ENCODE data around the gene EIF4E3.

Gene EIF4E3

DNA sequence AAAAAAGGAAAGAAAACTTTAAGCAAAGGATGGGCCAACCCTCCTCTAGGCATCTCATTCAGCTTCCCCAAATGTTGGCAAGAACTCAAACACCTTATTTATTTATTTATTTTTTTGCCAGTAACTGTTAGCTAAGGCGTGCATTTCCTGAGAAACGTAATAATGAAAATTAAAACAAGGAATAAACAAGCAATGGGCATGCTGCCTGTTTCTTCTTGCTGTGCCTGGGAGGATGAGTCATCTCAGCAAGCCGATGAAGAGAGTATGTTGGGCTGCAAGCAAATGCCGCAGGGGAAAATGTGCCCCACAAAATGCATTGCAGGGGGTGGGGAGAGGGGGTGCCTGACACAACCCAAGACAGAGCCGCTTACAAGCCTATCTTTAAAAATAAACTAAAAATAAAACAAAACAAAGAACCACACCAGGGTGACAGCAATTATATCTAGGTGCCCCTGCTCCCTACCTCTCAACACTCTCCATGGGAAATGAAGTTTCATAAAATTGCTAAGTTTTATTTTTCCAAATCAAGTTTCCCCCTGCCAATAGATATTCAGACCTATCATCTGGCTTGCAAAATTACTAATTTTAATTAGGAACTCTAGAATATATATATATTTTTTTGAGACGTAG is 40.3 kb downstream of the EIF4E3 start:
- DNase-seq, result no peak

DNA sequence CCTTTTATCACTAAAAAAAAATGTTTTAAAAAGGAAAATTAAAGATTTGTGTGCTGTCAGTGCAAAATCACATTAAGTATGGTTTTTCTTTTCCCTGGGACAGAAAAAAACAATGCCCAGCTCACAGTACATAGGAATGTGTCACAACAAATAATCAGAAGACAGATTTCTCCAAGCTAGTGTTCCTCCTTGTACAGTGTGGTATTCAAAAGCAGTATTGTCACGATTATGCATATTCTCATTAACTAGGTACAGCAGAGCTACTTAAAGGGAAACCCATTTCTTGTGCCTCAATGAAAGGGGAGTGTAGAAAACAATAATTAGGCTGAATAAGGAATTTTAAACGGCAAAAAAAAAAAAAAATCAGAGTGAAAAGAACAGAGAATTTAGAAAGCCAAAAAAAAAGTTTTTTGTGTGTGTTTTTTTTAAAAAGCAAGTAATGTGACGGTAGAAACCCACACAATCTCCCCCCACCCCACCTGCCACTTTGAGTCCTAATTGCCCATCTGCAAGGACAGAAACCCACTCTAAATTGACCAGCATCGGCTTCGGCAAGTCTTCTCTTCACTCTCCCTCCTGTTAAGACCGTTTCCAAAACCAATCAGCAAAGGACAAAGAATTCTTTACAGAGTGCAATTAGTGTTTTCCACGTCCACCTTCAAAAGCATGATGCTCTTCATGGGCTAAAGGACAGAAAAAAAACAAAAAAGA is 41.0 kb downstream of the EIF4E3 start:
- DNase-seq, result no peak

DNA sequence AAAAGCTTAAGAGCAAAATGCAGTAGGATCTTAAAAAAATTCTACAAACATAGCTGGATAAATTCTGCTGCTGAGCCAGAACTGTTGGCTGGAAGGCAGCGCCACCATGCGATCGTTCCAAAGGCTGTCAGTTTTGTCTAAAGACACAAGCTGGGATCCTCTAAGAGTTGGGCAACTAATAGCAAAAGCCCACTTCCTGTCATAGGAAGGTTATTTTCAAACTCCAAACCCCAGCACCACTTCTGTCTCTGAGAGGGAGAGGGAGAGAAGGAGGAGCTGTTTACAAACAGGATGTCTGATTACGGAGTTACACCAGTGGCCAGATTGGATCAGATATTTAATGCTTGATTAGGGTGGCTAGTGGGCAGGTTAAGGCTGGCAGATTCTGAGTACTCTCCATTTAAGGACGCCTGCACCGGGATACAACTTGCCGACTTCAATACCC is 44.0 kb downstream of the EIF4E3 start:
- no peak for DNase-seq

- no peak for DNase-seq
These were observed 44.6 kb downstream of the EIF4E3 start for GRCh38 chr3:71680603-71681002.

- DNase-seq, result no peak
These were observed 48.3 kb downstream of the EIF4E3 start for GRCh38 chr3:71676931-71677330.

GRCh38 chr3:71673486-71673885 is 51.7 kb downstream of the EIF4E3 start:
- no peak for DNase-seq

DNA sequence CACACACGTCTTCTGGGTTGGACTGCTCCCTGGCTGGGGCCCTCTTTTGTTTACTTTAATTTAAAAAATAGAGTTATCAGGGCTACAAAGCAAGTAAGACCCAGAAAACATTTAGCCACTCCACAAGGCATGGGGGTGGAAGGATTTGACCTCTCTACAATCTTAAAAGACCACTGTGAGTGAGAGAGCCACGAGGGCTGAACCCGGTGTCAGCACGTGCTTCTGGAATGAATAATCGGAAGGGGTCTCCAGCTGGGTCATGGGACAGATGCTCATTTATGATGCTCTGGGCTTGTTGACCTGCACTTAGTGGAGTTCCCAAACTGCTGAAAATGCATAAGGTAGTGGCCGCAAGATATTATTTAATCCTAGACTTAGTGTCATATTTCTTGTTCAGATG is 52.4 kb downstream of the EIF4E3 start:
- DNase-seq, result no peak

DNA sequence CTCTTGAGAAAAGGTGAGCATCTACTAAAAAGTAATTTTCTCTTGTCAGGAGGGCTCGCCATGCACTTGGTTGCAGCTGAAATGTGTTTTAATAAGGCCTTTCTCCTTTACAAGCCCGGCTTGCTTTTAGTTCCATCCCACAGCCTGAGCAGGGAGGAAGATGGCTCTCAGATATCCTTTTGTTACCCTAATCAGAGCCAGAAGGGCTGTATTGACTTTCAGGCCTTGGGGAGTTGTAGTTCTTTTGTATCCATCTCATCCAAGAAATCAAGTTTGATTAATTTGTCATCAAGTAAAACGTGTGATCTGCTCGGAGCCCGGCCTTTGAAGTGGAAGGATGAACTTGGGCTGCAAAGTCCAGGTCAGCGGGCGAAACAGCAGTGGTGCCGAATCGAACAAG is 52.9 kb downstream of the EIF4E3 start:
- DNase-seq, result no peak

GRCh38 chr3:71671216-71671845 is 53.9 kb downstream of the EIF4E3 start:
- no peak for DNase-seq

DNA sequence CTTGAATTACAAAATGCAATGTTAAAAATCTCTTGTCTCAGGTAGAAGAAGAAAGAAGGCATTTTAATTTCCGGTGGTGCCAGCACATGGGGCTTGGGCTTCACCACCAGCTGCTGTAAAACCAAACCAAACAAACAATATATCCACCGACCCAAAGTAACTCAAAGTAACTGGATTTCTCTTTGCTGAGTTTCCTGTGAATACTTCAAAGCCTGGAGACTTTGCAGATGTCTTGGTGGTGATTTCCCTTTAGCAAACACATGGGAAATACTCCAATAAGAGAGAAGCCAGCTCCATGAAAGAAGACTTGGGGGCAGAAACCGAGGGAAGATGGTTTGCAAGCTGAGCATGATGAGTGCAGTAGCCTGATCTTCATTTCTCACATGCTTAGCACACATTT is 62.6 kb downstream of the EIF4E3 start:
- DNase-seq, result no peak

DNA sequence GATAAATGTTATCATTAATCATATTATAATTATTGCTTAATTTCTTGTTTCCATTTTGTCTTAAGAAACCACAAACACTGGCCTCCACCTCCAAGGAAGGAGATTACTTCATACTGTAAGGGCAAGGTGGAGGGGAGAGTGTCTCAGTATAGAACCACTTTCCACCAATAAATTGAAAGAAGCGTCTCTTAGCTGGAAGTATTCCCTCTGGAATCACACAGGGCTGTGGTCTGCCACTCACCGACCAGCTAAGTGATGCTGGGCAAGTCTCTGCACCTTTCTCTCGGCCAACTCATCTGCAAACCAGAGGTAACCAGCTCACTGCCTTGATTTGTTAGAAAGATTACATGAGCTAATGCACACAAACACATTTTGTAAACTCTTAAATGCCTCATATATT is 63.1 kb downstream of the EIF4E3 start:
- no peak for DNase-seq

DNA sequence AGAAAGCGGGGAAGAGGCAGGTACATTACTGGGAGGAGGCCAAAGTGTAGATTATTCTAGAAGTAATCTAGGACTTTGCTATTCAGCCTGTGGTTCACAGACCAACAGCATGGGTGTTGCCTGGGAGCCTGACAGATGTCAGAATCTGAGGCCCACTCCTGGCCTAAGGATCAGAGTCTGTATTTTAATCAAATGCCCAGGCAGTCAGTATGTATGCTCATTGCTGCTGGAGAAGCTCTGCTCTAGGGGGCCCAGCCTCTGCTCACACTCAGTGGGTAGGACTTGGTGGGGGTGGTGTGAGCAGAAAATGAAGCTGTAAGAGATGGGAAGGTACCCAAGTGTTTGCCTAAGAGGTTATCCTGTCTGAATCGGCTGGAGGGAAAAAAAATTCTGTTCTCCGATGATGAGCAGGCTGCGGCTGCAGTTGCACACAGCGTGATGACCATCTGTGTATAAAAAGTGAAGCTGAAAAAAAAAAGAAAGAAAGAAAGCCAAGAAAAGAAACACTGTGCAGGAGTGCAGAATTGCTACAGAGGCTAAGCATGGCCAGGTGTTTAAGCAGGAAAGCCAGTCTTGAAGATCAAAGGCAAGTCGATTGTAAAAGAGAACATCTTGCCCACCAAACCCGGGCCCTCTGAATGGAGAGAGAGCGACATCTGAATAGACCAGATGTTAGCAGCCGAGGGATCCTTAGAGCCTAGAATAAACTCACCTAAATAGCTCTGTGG is 65.2 kb downstream of the EIF4E3 start:
- DNase-seq, result no peak

GRCh38 chr3:71657831-71658530 is 67.2 kb downstream of the EIF4E3 start:
- DNase-seq, result no peak

GRCh38 chr3:71655061-71655460 is 70.1 kb downstream of the EIF4E3 start:
- DNase-seq, result no peak

DNA sequence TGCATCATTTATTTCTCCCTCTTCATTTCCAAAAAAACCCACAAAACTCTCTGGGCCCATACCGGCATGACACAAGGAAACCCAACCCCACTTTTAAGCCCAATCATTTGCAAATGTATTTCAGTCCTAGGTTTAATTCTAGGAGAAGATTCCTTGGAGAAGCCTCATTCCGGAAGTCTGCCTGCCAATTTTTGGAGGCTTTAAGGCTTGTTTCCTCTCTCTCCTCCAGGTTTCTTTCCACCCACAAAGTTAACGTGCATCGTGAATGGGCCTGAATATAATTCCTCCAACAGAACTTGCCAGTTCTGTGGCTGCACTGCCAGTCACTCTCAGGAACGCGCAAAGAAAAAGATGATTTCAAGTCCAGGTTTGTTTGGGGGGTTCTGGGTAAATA is 71.8 kb downstream of the EIF4E3 start:
- no peak for DNase-seq

DNA sequence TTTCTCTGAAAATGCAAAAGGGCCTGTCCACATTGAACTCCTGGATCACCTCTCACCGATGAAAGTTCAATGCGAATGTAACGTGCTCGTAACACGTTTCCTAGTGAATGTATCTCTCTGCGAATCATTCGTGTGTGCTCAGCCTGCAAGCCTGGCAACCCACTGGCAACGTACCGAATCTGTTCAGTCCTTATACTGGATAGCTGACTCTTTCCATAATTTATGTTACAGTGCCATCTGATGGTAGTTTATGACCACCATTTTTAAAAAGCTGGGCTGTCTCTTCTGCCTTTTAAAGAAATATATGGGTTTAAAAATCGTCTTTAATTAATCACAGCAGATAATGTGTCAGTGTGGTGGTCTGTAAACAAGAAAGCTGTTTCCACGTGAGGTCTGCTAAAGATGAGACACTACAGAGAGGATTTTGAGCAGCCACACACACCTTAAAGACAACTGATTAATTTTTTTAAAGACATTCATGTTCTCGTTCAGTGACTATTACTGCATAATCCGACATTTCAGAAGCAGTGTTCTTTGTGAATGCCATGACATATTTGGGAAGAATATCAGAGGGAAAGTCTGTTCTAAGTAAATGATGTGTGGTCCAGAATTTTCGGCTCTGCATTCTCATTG is 72.3 kb downstream of the EIF4E3 start:
- DNase-seq, result peak; percentile 43

DNA sequence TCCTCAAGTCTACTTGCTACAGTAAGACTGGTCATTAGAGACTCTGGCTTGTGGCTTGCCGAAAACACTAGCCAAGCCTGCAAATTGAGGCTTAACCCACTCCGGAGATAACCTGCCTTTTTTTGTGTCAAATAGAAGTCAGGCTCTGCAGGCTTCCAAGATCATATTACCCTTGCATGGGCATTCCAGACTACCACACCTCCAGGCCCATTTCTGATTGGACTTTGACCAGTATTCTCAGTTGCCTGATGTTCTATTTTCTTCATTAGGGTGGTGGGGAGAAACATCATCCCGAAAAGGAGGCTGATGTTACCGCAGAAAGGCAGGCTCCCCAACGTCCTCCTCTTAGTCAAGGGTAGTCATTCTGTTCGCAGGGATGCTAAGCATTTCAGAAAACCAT is 73.6 kb downstream of the EIF4E3 start:
- no peak for DNase-seq

GRCh38 chr3:71650372-71650771 is 74.8 kb downstream of the EIF4E3 start:
- DNase-seq, result no peak

- no peak for DNase-seq
These were observed 75.4 kb downstream of the EIF4E3 start for GRCh38 chr3:71649757-71650156.

- DNase-seq, result no peak
These were observed 77.5 kb downstream of the EIF4E3 start for GRCh38 chr3:71647751-71648150.

DNA sequence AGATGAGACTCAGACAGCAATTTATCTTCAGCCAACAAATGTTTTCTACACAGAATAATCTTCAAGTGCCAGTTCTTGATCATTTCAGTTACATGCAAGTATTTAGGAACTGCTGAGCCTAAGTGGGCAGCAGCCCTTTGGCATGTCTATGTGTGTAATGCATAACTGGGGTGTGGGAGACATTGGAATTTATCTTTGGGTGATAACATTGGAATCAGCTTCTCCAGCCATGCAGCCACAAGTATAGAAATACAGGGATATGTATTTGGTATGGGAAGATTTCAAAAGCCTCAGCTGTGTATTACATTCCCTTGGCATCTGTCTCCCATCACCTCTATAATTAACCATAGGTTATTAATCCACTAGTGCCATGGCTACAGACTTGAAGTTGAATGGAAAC is 78.2 kb downstream of the EIF4E3 start:
- no peak for DNase-seq

DNA sequence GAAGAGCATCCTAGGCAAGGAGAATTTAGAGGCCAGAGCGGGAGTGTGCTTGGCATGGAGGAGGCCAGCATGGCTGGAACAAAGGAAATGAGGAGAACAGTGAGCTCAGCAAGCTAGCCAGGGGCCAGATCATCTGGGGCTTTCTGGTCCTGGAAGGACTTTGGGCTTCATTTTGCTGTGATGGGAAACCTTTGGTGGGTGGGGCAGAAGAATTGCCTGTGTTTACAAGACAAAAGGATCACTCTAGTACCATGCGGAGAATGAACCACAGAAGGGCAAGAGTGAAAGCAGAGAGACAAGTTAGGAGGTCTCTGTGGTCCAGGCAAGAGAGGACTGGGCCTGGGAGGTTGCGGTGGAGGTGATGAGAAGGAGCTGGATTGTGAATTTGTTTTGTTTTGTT is 80.1 kb downstream of the EIF4E3 start:
- DNase-seq, result no peak

- no peak for DNase-seq
These were observed 83.5 kb downstream of the EIF4E3 start for GRCh38 chr3:71641674-71642073.

All from NCI-H526 treated with DMSO at 0.1 percent for 48 hours (cell line).